ENCODE measurements around the gene PCED1A.

DNA sequence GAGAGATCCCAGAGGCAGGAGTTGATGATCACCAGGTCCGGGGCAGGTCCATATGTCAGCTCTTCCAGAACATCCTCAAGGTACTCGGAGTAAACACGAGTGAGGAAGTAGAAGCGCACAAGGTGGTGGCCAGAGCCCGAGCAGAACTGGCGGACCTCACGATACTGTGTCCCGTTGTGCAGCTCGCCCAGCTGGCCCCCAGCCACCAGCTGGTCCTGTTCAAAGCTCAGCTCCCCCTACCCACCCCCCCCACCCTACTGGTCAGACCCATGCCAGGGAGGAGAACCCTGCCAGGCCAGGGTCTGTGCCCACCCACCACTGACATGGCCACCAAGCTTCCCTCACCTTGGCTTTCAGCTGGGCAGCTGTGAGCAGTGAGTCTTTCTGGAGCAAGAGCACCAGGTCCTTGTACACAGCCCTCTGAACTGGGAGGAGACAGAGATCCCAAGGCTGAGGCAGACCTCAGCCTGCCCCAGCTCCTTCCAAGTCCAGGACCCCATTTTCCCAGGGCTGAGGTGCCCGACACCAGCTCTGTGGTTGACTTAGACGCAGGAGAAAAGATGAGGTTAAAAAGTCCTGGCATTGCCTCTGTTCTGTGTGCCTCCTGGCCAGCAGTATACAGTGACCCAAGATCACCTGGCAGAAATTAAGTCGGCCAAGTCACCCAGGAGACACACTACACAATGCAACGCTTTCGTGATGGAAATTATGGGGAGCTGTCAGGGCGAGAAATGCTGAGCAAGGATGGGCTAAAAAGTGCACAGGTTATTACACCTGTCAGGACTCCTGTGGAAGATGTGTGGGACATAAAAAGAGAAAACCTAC, 1.4 kb downstream of the PCED1A start:
- TF ChIP-seq, protein P1, sequence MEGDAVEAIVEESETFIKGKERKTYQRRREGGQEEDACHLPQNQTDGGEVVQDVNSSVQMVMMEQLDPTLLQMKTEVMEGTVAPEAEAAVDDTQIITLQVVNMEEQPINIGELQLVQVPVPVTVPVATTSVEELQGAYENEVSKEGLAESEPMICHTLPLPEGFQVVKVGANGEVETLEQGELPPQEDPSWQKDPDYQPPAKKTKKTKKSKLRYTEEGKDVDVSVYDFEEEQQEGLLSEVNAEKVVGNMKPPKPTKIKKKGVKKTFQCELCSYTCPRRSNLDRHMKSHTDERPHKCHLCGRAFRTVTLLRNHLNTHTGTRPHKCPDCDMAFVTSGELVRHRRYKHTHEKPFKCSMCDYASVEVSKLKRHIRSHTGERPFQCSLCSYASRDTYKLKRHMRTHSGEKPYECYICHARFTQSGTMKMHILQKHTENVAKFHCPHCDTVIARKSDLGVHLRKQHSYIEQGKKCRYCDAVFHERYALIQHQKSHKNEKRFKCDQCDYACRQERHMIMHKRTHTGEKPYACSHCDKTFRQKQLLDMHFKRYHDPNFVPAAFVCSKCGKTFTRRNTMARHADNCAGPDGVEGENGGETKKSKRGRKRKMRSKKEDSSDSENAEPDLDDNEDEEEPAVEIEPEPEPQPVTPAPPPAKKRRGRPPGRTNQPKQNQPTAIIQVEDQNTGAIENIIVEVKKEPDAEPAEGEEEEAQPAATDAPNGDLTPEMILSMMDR (conservative IDR thresholded peaks at IDR 0.05; ENCODE audit: low read length): no peak
- no peak for TF ChIP-seq EZH2phosphoT487 (IDR thresholded peaks at IDR 0.05; ENCODE audit: borderline replicate concordance, low read depth, low read length)
